ENCODE measurements around the gene TLL1.

GRCh38 chr4:165926307-165926706, 53.3 kb downstream of the TLL1 start:
- TF ChIP-seq, protein P1, sequence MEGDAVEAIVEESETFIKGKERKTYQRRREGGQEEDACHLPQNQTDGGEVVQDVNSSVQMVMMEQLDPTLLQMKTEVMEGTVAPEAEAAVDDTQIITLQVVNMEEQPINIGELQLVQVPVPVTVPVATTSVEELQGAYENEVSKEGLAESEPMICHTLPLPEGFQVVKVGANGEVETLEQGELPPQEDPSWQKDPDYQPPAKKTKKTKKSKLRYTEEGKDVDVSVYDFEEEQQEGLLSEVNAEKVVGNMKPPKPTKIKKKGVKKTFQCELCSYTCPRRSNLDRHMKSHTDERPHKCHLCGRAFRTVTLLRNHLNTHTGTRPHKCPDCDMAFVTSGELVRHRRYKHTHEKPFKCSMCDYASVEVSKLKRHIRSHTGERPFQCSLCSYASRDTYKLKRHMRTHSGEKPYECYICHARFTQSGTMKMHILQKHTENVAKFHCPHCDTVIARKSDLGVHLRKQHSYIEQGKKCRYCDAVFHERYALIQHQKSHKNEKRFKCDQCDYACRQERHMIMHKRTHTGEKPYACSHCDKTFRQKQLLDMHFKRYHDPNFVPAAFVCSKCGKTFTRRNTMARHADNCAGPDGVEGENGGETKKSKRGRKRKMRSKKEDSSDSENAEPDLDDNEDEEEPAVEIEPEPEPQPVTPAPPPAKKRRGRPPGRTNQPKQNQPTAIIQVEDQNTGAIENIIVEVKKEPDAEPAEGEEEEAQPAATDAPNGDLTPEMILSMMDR (IDR thresholded peaks at IDR 0.05; ENCODE audit: low read length): no peak
- TF ChIP-seq EZH2 (IDR thresholded peaks at IDR 0.05; ENCODE audit: borderline replicate concordance, low read length): no peak
